DMS 273 (cell line): ENCODE data around the gene TMEM154.

Experiments used
- DNase-seq: peaks from one replicate; lab custom pipeline; 2025; ENCODE audit not compliant: unreplicated experiment; lab: John Stamatoyannopoulos, UW

The TMEM154 gene

DNA sequence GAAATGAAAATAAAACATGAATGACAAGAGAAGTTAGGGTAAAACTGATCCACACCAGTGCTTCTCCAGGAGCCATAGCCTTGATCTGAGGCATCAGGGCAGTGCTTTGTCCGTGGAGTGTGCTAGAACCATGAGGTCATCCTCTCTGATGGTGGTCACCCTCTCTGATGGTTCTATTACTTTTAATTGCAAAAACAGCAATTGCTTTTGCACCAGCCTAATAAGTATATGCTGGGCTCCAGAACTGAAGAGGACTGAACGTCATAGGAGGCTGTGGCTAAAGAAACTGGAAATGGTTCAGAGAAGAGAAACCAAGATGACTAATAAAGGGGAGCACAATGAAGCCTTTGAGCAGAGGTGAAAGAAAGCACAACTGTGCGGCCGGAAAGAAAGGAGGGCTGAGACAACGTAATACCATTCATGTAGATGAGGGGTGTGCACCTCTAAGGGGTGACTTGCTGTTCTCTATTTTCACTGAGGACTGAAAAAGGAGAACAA, 17.0 kb upstream of the TMEM154 start:
- no peak for DNase-seq

GRCh38 chr4:152693871-152694270, 14.1 kb upstream of the TMEM154 start:
- no peak for DNase-seq

DNA sequence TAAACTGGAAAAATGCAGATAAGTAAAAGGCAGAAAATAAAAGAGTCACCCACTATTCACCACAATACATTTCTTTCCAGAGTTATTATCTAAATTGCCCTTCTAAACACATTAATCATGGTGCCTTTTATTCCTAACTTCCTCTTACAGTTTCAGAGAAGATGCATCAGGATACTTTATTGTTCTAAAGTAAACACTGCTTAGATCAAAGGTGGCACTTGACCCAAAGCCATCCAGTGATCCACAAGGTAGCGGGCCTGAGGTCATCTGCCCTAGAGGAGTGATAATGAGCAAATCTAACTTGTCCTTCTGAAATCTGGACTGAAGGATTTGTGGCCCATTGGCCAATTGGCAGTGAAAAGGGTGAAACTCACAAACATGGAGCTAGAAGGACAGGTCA, 12.0 kb upstream of the TMEM154 start:
- no peak for DNase-seq

GRCh38 chr4:152690706-152691651, 11.2 kb upstream of the TMEM154 start:
- no peak for DNase-seq

DNA sequence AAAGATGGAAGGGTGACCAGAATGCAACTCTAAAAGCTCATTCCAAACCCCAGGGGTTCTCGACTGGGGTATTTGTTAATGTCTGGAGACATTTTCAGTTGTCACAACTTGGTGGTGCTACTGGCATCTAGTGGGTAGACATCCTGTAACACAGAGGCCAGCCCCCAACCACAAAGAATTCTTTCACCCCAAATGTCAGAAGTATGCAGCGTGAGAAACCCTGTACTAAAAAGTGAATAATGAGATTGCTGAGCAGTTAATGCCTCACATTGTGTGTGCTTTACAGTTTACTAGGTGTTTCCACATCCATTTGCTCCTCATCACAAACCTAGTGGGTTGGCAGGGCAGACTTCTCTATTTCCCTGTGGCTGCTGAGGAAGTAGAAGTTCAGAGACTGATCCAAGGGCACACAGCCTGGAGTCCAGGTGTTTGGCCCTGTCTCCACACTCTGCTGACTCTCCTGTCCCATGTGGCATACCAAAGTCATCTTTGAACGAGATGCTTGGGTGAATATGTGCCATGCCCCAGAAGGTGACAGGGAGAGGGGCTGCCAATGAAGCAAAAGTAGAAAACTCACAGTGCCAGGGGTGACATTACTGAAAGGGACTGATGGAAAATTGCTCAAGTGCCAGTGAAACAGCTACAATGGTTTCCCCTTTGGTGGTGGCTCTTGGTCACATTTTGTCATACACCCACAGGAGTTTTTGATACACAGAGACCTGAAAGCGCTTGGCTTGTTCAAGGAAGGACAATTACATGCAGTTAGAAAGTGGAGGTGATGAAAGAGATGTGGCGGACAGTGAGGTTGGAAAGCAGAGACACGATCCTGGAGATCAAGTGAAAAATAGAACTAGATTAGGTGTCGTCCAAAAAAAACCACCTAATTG, 10.1 kb upstream of the TMEM154 start:
- no peak for DNase-seq

DNA sequence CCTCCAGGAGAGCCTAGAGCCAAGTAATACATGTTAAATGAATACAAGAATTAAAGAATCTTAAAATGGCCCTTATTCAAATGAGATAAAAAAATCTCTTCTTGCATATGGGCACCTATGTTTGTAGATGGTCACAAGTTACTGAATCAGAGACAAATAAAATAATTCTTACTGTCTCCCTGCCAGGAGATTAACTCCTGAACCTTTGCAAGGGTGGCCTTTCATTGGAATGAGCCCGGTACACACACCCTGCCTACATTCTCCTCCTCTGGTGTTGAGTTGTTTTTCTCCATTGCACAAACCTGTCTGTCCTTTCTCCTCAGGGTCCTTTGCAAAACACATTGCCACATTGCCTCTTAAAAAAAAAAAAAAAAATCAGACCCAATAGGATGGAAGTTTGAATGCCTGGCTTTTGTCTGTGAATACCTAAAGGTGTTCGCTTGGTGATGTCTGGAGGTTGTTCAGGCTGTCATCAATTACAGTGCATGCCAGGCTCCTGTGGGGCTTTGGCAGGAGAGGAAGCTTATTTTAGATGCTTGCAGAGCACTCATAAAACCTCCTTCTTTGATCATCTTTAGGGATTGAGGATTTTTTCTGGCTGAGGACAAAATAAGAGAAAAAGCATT, 8.3 kb upstream of the TMEM154 start:
- DNase-seq, result no peak

DNA sequence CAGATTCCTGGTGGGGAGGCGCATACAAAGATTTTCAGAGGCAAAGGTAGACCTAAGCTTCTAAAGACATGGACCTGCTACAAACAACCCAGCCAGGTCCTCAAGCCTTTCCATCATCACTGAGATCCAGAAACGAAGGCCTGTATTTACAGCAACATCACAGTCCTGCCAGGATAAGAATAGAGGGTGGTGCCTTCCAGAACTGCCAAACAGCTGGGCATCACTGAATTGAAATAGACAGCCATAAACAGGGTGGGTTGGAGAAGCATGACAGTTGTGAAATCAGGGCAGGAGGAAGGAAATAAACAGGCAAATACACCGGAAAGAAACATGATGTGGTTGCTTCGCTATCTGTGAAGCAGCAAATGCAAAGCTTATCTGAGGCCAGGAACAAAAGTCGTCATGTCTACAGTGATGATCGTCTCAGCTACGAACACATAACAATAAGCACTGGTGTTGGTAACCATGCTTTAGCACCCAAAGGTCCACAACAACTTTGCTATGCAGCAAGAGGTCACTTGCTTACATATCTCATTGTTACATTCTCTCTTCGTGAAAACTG, 6.7 kb upstream of the TMEM154 start:
- no peak for DNase-seq

- DNase-seq, result no peak
Observed at GRCh38 chr4:152684587-152684986, 4.8 kb upstream of the TMEM154 start.

DNA sequence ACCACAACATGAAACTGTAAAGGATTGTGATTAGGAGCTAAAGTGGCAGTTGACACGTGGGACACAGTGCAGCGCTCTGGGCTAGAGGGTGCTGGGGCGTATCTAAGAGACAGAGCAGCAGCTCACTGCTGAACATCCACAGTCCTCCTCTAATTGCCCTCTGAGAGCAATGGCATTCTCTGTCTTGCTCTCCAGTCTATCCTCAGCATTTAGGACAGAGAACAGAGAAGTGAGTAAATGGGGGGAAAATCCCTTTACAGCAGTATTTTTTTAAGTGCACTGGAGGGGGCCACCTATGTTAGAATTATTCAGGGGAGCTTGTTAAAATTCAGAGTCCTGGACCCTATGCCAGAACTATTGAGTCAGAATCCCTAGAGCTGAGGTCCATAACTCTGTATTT, 4.2 kb upstream of the TMEM154 start:
- DNase-seq, result no peak

DNA sequence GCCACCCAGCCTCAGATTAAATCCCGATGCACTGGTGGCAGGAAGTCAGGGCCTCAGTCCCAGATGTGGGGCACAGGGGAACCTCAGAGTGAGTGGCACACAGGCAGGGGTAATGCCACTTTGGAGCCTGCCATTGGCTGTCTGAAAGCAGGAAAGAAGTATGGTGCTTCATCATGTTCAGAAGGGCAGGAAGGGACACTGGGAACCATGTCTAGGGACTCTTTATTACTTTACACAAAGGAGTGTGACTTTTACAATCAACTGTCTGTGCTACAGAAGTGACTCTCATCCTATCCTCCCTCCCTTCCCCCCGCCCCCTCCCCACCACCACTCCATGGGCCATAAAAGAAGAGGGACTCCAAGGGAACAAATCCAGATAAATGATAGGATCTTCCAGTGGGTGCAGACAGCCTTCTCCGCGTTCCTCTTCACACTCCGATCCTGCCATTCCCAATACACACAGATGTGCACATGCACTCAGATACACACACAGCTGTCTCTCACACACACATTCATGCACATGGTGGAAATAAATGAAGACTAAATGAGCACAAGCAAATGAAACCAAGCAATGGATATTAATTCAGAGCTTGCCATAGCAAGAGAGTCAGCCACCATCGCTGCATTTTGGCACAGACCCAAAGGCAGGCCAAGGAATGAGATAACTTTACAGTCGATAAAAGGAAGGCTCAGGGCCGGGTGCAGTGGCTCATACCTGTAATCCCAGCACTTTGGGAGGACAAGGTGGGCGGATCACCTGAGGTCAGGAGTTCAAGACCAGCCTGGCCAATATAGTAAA, 2.5 kb upstream of the TMEM154 start:
- DNase-seq, result no peak

- DNase-seq, result no peak
Observed at GRCh38 chr4:152680988-152681603, 1.3 kb upstream of the TMEM154 start.

DNA sequence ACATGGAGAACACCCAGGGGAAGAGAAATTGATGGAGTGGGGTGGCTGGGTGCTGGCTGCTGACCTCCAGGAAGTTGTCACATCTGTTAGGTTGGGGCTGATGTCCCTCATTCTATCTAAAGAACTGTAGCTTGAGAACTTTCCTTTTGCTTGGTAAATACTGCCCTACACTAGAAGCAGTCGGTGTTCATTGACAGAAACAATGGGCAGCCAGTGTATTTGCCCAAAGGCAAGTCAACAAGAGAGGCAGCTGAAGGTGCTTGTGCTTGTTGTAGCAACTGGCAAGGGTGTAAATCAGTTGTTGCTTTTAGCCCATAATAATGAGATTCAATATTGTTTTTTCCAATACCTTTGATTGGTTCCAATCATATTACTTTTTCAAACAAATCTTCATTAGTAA, 956 bp downstream of the TMEM154 start:
- DNase-seq, result no peak

DNA sequence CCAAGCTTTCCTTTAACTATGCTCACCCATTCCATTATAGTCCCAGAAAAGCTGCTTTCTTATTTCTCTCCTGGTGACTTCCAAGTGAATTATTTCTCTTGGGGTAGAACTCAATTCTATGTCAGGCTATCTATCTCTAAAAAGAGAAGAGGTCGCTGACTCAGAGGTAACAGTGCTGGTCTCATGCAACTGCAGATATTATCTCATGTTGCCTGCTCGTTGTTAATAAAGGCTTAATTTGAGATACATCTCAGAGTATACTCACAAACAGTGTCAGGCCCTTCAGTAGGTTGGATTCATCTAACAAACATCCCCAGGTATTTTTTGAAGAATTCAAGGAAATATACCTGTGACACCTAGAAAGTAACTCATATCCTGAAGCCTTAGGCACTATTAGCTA, 2.7 kb downstream of the TMEM154 start:
- no peak for DNase-seq

DNA sequence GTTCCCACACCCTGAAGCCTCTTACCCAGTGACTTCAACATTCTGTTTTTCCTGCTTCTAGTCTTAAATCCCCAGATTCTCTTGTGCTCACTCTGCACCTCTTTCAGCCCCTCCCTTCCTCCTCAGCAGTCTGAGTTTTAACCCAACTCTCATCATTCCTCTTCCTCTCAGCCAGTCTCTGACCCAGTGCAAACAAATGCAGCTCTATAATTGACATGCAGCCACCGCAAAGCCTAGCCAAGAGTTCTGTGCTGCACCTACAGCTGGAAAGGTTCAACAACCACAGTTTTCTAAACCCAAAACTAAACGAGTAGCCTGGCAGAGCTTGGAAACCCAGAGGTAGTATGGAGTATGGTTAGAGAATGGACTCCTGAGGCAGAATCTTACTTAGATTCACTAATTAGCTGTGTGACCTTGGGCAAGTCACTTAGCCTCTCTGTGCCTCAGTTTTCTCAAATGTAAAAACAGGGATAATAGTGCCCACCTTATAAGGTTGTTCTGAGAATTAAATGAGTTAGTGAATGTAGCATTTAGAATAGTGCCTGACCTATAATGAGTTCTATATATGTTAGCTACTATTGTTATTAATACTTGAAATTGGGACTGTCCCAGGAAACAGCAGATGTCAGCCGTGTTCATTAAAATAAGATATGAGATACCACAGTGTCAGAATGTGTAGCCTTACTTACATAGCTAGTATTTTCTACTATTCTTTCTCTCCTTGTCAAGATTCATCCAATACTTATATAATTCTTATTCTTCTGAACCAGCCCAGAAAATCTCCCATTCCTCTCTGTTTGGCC, 3.5 kb downstream of the TMEM154 start:
- DNase-seq, result no peak

DNA sequence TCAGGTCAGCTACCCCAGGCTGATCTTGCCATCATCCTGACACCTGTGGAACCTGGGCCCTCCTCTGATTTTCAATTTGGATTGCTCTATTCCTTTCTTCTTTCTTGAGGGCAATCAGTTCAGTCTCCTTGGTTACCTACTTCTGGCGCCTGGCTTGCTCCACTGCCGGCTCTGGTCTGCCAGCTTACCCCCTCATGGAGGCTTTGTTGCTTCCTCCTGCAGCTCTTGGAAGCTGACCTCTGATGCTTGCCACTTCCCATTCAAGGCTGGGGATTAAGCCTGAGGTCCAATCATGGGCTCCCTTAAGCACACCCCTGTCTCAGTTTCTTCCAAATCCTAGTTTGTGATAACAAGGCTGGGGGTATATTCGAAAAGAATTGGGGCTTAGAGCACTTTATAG, 5.4 kb downstream of the TMEM154 start:
- DNase-seq, result no peak

DNA sequence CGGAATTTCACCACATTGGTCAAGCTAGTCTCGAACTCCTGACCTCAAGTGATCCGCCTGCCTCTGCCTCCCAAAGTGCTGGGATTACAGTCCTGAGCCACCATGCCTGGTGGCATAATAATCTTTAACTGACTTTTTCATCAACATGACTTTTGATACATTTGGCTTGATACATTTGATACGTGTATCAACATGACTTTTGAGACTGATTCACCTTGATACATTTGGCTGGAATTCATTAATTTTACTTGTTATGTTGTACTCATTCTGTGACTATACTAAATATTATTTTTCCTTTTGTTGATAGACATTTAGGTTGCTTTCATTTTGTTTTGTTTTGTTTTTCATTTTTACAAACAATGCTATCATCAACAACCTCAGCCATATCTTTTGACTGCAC, 6.3 kb downstream of the TMEM154 start:
- DNase-seq, result no peak

GRCh38 chr4:152672206-152673092, 7.3 kb downstream of the TMEM154 start:
- DNase-seq, result no peak
